Natural killer cell treated with Interleukin-12 subunit alpha and Interleukin-12 subunit beta and Interleukin-15 and Interleukin-18, amount 100 ng/mL, for 72 hours (primary cell): ENCODE data around the gene HERC2. TPM values are rescaled to one million over a fixed set of nuclear protein-coding genes. Genes with fewer than 3 reads are reported as not detected.
"Not testable (repeated sequence)": the region's sequence is repeated elsewhere in the genome, so short reads cannot be mapped to it uniquely, and the experiment has no call there.

ENCODE experiments used
- ATAC-seq, 2 donors: fragments of 150-1000 bp; cut with Tn5 transposase in 1 of 2; sonication (Bioruptor Pico), chemical (Tn5 transposase) in 1 of 2; 2 replicates each; pipeline ENCODE4 v1.10.0; 2021
- DNase-seq: peaks from one replicate; pipeline ENCODE4 v3.0.0; 2022; ENCODE audit warnings: low spot score
- H3K27ac Mint-ChIP-seq, 2 donors: 1 replicate in 1 of 2; 2 replicates in 1 of 2; pipeline ENCODE4 v1.8.0; 2022; ENCODE audit warnings: mixed read lengths in 2 of 2, mild to moderate bottlenecking in 1 of 2, moderate library complexity in 1 of 2
- H3K27me3 Mint-ChIP-seq, 2 donors: 1 replicate in 1 of 2; 2 replicates in 1 of 2; pipeline ENCODE4 v1.8.0; 2022; ENCODE audit warnings: mixed read lengths in 2 of 2
- H3K36me3 Mint-ChIP-seq: one replicate; pipeline ENCODE4 v1.8.0; 2022; ENCODE audit warnings: mixed read lengths
- H3K4me1 Mint-ChIP-seq, 2 donors: 1 replicate in 1 of 2; 2 replicates in 1 of 2; pipeline ENCODE4 v1.8.0; 2022; ENCODE audit warnings: low read depth in 2 of 2, mixed read lengths in 2 of 2, mild to moderate bottlenecking in 1 of 2
- H3K4me3 Mint-ChIP-seq: one replicate; pipeline ENCODE4 v1.8.0; 2022; ENCODE audit warnings: mixed read lengths
- H3K9me3 Mint-ChIP-seq: 2 replicates; pipeline ENCODE4 v1.8.0; 2022; ENCODE audit warnings: mixed read lengths
- total RNA-seq, 2 donors: library from RNA; stranded (reverse); gene quantifications; one replicate each; pipeline ENCODE4 v1.2.3, GENCODE V29; 2022

Gene HERC2
- total RNA-seq, 2 donors from 2014 or later = 42.7 to 95.8 TPM

DNA sequence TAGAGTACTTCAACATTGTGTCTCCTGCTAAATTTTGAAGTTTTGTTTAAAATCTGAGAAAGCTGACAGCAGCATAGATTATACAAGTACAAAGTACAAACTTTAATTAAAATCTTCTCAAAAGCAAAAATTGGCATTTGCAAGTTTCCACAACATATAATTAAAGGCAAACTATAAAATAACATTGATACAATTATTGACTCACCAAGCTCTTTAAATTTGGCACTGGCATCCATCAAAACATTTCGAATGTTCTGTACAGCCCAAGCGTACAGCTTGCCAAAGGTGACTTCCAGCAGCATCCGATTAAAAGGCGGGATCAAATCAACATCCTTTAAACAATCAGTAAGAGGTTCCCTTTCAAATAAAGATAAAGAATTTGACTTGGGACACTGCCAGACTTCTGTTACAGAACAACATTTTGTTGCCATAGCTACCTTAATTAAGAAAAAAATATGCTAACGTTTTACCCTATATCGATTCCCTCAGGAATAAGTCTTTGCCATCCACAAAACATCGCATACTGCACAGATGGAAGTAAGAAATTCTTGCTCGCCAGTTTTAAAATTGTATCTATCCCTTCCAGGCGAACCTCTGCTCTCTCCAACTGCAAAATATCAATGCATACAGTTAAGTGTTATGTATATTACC is 92.9 kb downstream of the HERC2 start:
- H3K4me3 Mint-ChIP-seq, ATAC-seq, H3K4me1 Mint-ChIP-seq, H3K27ac Mint-ChIP-seq, DNase-seq, H3K27me3 Mint-ChIP-seq, H3K9me3 Mint-ChIP-seq: not testable (repeated sequence)
- peaks cover 14% of the 10 kb centered on the region for H3K36me3 Mint-ChIP-seq

- Mint-ChIP-seq H3K36me3 (peaks cover 14% of the 10 kb centered on the region), H3K27ac (no peak overlapping the region), H3K27me3 (no peaks in the 10 kb centered on the region), H3K4me1 (no peaks in the 10 kb centered on the region), H3K9me3 (no peaks in the 10 kb centered on the region), H3K4me3 (no peak overlapping the region)
- DNase-seq = no peak
- no peak for ATAC-seq
These were observed 93.9 kb downstream of the HERC2 start for GRCh38 chr15:28228096-28228495.

DNA sequence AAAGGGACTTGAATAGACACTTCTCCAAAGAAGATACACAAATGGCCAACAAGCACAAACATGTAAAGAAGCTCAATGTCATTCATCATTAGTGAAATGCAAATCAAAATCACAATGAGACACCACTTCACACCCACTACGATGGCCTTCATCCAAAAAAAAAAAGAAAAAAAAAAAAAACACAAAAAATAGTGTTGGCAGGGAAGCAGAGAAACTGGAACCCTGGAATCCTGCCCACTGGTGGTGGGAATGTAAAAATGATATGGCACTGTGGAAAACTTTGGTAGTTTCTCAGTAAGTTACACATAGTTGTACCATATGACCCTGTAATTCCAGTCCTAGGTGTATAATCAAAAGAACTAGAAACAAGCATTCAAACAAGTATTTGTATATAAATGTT is 94.7 kb downstream of the HERC2 start:
- peaks cover 14% of the 10 kb centered on the region for H3K36me3 Mint-ChIP-seq
- H3K9me3 Mint-ChIP-seq, DNase-seq, H3K27me3 Mint-ChIP-seq, H3K4me1 Mint-ChIP-seq, ATAC-seq, H3K4me3 Mint-ChIP-seq, H3K27ac Mint-ChIP-seq: not testable (repeated sequence)

DNA sequence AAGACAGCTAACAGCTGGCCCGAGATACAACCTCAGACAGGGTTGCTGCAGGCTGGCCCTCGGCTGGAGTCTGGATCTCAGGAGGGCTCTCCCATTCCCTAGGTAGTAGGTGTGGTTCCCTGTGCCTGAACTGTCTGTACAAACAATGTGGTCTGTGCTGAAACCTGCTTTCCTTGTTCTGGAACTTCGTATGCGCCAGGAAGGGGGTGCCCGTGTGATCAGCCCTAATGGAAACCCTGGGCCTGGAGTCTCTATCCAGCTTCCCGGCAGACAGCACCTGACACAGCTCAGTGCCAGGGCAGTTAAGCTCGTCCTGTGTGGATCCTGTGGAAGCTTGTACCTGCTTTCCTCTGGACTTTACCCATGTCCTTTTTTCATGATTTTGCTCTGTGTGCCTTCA is 99.4 kb downstream of the HERC2 start:
- not testable (repeated sequence) for H3K36me3 Mint-ChIP-seq, H3K9me3 Mint-ChIP-seq, H3K4me3 Mint-ChIP-seq, H3K4me1 Mint-ChIP-seq, H3K27me3 Mint-ChIP-seq, DNase-seq, H3K27ac Mint-ChIP-seq, ATAC-seq

- not testable (repeated sequence) for DNase-seq, ATAC-seq, H3K27ac Mint-ChIP-seq, H3K27me3 Mint-ChIP-seq, H3K4me1 Mint-ChIP-seq, H3K4me3 Mint-ChIP-seq, H3K9me3 Mint-ChIP-seq, H3K36me3 Mint-ChIP-seq
These were observed 100.3 kb downstream of the HERC2 start for GRCh38 chr15:28221696-28222095.

GRCh38 chr15:28219116-28219515 is 102.9 kb downstream of the HERC2 start:
- no peaks in the 10 kb centered on the region for H3K36me3 Mint-ChIP-seq
- DNase-seq (no peak), ATAC-seq (no peak)
- no peak overlapping the region for H3K4me3 Mint-ChIP-seq
- H3K4me1 Mint-ChIP-seq = no peaks in the 10 kb centered on the region
- no peaks in the 10 kb centered on the region for H3K27me3 Mint-ChIP-seq
- H3K27ac Mint-ChIP-seq = no peak overlapping the region
- no peaks in the 10 kb centered on the region for H3K9me3 Mint-ChIP-seq

GRCh38 chr15:28216946-28217546 is 104.9 kb downstream of the HERC2 start:
- H3K9me3 Mint-ChIP-seq, H3K27ac Mint-ChIP-seq, H3K4me1 Mint-ChIP-seq, ATAC-seq, H3K36me3 Mint-ChIP-seq, H3K27me3 Mint-ChIP-seq, H3K4me3 Mint-ChIP-seq, DNase-seq: not testable (repeated sequence)

GRCh38 chr15:28215521-28215920 is 106.5 kb downstream of the HERC2 start:
- not testable (repeated sequence) for H3K27me3 Mint-ChIP-seq, DNase-seq, H3K9me3 Mint-ChIP-seq, H3K27ac Mint-ChIP-seq, H3K4me3 Mint-ChIP-seq, H3K36me3 Mint-ChIP-seq, H3K4me1 Mint-ChIP-seq, ATAC-seq

DNA sequence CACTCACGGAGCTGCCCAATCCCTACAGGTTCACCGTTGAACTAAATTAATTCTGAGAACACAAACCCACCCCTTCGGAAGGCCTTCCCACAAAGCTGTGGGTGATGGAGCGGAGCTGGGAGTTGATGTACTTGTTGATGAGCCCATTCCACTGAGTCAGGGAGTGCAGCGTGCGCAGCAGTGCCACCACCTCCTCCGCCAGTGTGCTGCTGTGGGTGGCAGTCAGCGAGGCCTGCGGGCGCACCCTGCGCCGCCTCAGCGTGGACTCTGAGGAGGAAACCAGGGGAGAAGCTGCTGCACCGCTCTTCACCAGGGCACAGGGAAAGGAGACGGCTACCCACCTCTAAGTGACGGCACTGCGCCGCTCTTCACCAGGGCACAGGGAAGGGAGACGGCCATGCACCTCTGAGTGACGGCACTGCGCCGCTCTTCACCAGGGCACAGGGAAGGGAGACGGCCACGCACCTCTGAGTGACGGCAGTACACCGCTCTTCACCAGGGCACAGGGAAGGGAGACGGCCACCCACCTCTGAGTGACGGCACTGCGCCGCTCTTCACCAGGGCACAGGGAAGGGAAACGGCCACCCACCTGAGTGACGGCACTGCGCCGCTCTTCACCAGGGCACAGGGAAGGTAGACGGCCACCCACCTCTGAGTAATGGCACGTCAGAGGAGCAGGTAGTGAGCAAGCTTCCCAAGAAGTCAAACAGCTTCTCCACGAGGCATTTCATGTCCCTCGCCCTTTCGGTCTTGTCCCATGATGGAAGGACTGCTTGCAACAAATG is 107.8 kb downstream of the HERC2 start:
- not testable (repeated sequence) for H3K27me3 Mint-ChIP-seq, H3K27ac Mint-ChIP-seq, ATAC-seq, H3K9me3 Mint-ChIP-seq, H3K4me3 Mint-ChIP-seq, H3K36me3 Mint-ChIP-seq, H3K4me1 Mint-ChIP-seq, DNase-seq

- not testable (repeated sequence) for H3K4me1 Mint-ChIP-seq, H3K27me3 Mint-ChIP-seq, DNase-seq, ATAC-seq, H3K9me3 Mint-ChIP-seq, H3K36me3 Mint-ChIP-seq, H3K4me3 Mint-ChIP-seq, H3K27ac Mint-ChIP-seq
These were observed 108.6 kb downstream of the HERC2 start for GRCh38 chr15:28213393-28213792.

DNA sequence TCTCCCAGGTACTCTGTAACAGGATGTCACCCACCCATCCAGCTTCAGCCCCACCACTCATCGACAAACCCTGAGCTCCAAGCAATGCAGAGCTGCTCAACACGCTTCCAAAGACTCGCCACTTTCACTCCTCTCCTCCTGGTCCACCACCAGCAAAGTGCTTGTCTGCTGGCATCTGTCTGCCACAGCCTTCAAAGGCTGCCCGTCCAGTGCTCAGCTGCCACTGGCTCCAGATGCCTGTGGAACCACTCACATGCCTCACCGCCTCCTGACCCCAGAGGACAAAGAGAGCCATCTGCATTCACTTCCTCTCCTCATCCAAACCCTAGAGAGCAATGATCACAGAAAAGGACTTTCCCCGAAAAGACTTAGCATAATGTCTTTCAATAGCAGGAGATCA is 113.4 kb downstream of the HERC2 start:
- peaks cover 6% of the 10 kb centered on the region for H3K36me3 Mint-ChIP-seq
- H3K27ac Mint-ChIP-seq = no peak overlapping the region
- no peaks in the 10 kb centered on the region for H3K4me1 Mint-ChIP-seq
- no peaks in the 10 kb centered on the region for H3K9me3 Mint-ChIP-seq
- no peak overlapping the region for H3K4me3 Mint-ChIP-seq
- DNase-seq = no peak
- no peak for ATAC-seq
- no peaks in the 10 kb centered on the region for H3K27me3 Mint-ChIP-seq

DNA sequence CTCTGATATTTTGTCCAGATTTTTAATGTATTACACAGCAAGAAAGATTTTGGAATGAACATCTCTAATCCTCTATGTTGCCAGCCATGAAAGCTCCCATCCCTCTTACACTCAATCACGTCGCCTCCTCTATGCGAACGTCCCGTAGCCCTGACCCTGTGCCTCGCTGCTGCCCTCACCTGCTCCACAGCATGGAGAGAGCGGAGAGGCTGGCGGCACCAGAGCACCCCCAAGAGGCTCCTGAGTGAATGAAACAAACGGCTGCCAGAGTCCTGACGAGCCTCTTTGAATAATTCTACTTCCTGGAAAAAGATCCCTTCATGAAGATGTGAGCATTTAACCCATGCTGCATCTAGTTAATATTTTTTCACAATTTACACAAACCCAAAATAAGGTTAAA is 116.3 kb downstream of the HERC2 start:
- not testable (repeated sequence) for H3K4me1 Mint-ChIP-seq, H3K4me3 Mint-ChIP-seq, ATAC-seq, H3K27me3 Mint-ChIP-seq, H3K9me3 Mint-ChIP-seq, DNase-seq, H3K27ac Mint-ChIP-seq
- peaks cover 11% of the 10 kb centered on the region for H3K36me3 Mint-ChIP-seq

- H3K27ac Mint-ChIP-seq, H3K27me3 Mint-ChIP-seq, DNase-seq, ATAC-seq, H3K4me1 Mint-ChIP-seq, H3K4me3 Mint-ChIP-seq, H3K9me3 Mint-ChIP-seq: not testable (repeated sequence)
- peaks cover 17% of the 10 kb centered on the region for H3K36me3 Mint-ChIP-seq
These were observed 118.7 kb downstream of the HERC2 start for GRCh38 chr15:28203055-28203828.

DNA sequence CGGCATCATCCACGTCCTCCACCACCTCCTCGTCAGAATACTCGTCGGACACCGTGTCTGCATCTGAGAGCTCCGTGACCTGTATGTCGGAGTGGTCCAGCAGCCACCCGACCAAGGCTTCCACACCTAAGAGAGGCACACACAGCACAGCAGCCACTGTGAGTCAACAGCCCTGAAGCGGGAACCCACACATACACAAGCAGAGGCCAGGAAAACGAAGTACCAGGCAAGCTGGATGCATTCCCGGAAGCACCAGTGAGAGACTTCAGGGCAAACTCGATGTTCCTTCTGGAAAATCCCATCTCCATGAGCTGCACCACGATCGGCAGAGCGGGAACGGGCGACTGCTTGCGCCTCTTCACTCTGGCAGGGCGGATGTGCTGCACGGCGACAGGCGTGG is 119.9 kb downstream of the HERC2 start:
- H3K4me3 Mint-ChIP-seq, H3K4me1 Mint-ChIP-seq, H3K9me3 Mint-ChIP-seq, H3K27me3 Mint-ChIP-seq, ATAC-seq, DNase-seq, H3K27ac Mint-ChIP-seq: not testable (repeated sequence)
- peaks cover 21% of the 10 kb centered on the region for H3K36me3 Mint-ChIP-seq
